H9 (cell line): ENCODE measurements around the gene SNX18. TPM values are rescaled to one million over a fixed set of nuclear protein-coding genes. Genes with fewer than 3 reads are reported as not detected.

Experiments
- DNase-seq: peaks from one replicate; pipeline ENCODE4 v3.0.0-alpha.2; 2017
- H2AFZ ChIP-seq: one replicate; pipeline ENCODE4 v1.6.1; 2013; ENCODE audit warnings: mild to moderate bottlenecking, low read length, control low read depth, moderate library complexity
- H2AK5ac ChIP-seq: 2 replicates; pipeline ENCODE4 v1.6.1; 2013; ENCODE audit warnings: low read length, control low read depth, mixed read lengths; ENCODE audit not compliant: insufficient read length
- H2BK120ac ChIP-seq: one replicate; pipeline ENCODE4 v1.6.1; 2013; ENCODE audit warnings: low read depth, mild to moderate bottlenecking, low read length, control low read depth, inconsistent platforms; ENCODE audit not compliant: poor library complexity, severe bottlenecking
- H2BK12ac ChIP-seq: 2 replicates; pipeline ENCODE4 v1.6.1; 2013; ENCODE audit warnings: low read length, control low read depth, mixed read lengths, low read depth; ENCODE audit not compliant: insufficient read length
- H2BK15ac ChIP-seq: 2 replicates; pipeline ENCODE4 v1.6.1; 2013; ENCODE audit warnings: low read depth, low read length, control low read depth
- H2BK20ac ChIP-seq: one replicate; pipeline ENCODE4 v1.6.1; 2013; ENCODE audit warnings: low read depth, mild to moderate bottlenecking, low read length, control low read depth, inconsistent platforms; ENCODE audit not compliant: poor library complexity, severe bottlenecking
- H2BK5ac ChIP-seq: 2 replicates; pipeline ENCODE4 v1.6.1; 2013; ENCODE audit warnings: low read length, control low read depth, mixed read lengths; ENCODE audit not compliant: insufficient read length
- H3K14ac ChIP-seq: 2 replicates; pipeline ENCODE4 v1.6.1; 2013; ENCODE audit warnings: low read length, control low read depth; ENCODE audit not compliant: insufficient read depth
- H3K18ac ChIP-seq: 2 replicates; pipeline ENCODE4 v1.6.1; 2013; ENCODE audit warnings: low read depth, mild to moderate bottlenecking, mixed read lengths, low read length, control low read depth; ENCODE audit not compliant: insufficient read length
- H3K23ac ChIP-seq: 2 replicates; pipeline ENCODE4 v1.6.1; 2013; ENCODE audit warnings: low read length, control low read depth, mixed read lengths, low read depth; ENCODE audit not compliant: insufficient read length
- H3K23me2 ChIP-seq: 2 replicates; pipeline ENCODE4 v1.6.1; 2013; ENCODE audit warnings: low read depth, mild to moderate bottlenecking, mixed read lengths, low read length, control low read depth; ENCODE audit not compliant: insufficient read length, poor library complexity, severe bottlenecking
- H3K27ac ChIP-seq: 2 replicates; pipeline ENCODE4 v1.5.1; 2013; ENCODE audit warnings: low read length, control low read depth, mixed read lengths, low read depth; ENCODE audit not compliant: insufficient read length
- H3K27me3 ChIP-seq: 2 replicates; pipeline ENCODE4 v1.6.1; 2013; ENCODE audit warnings: low read length, control low read depth, inconsistent platforms; ENCODE audit not compliant: insufficient read depth
- H3K4ac ChIP-seq: 2 replicates; pipeline ENCODE4 v1.6.1; 2013; ENCODE audit warnings: low read depth, mild to moderate bottlenecking, control low read depth, inconsistent platforms, low read length, moderate library complexity
- H3K4me1 ChIP-seq: 2 replicates; pipeline ENCODE4 v1.6.1; 2013; ENCODE audit warnings: low read length, control low read depth, inconsistent platforms; ENCODE audit not compliant: insufficient read depth
- H3K4me2 ChIP-seq: 2 replicates; pipeline ENCODE4 v1.6.1; 2013; ENCODE audit warnings: low read length, control low read depth, mixed read lengths; ENCODE audit not compliant: insufficient read length, insufficient read depth
- H3K56ac ChIP-seq: 2 replicates; pipeline ENCODE4 v1.6.1; 2013; ENCODE audit warnings: low read depth, mild to moderate bottlenecking, mixed read lengths, low read length, control low read depth; ENCODE audit not compliant: insufficient read length
- H3K79me1 ChIP-seq: 2 replicates; pipeline ENCODE4 v1.6.1; 2013; ENCODE audit warnings: low read depth, mild to moderate bottlenecking, moderate library complexity, low read length, control low read depth, inconsistent platforms; ENCODE audit not compliant: insufficient read depth, poor library complexity, severe bottlenecking
- H3K79me2 ChIP-seq: 2 replicates; pipeline ENCODE4 v1.6.1; 2013; ENCODE audit warnings: low read length, control low read depth, inconsistent platforms; ENCODE audit not compliant: insufficient read depth
- H3K9ac ChIP-seq: 2 replicates; pipeline ENCODE4 v1.6.1; 2013; ENCODE audit warnings: low read length, control low read depth, mixed read lengths; ENCODE audit not compliant: insufficient read length; ENCODE audit errors: extremely low read depth
- H3K9me3 ChIP-seq: one replicate; pipeline ENCODE4 v1.6.1; 2013; ENCODE audit warnings: low read depth, low read length, inconsistent platforms; ENCODE audit not compliant: control insufficient read depth
- H3T11ph ChIP-seq: one replicate; pipeline ENCODE4 v1.6.1; 2013; ENCODE audit warnings: mild to moderate bottlenecking, low read length, control low read depth, inconsistent platforms
- H4K20me1 ChIP-seq: one replicate; pipeline ENCODE4 v1.6.1; 2013; ENCODE audit not compliant: control insufficient read depth, insufficient read length, insufficient read depth
- H4K5ac ChIP-seq: 2 replicates; pipeline ENCODE4 v1.6.1; 2013; ENCODE audit warnings: low read depth, mild to moderate bottlenecking, mixed read lengths, low read length, control low read depth; ENCODE audit not compliant: insufficient read length
- H4K8ac ChIP-seq: replicated peaks from 2 replicates; pipeline ENCODE4 v1.6.1; 2013; ENCODE audit warnings: low read length, control low read depth, mixed read lengths, low read depth; ENCODE audit not compliant: insufficient read length
- H4K91ac ChIP-seq: 2 replicates; pipeline ENCODE4 v1.6.1; 2013; ENCODE audit warnings: low read depth, mild to moderate bottlenecking, moderate library complexity, mixed read lengths, low read length, control low read depth; ENCODE audit not compliant: insufficient read length
- H3K27ac Mint-ChIP-seq, 3 experiments: 2 replicates in 2 of 3; 3 replicates in 1 of 3; pipeline ENCODE4 v1.8.0; 2020 to 2021; ENCODE audit warnings: mixed read lengths in 3 of 3, mild to moderate bottlenecking in 1 of 3, moderate library complexity in 1 of 3
- H3K27me3 Mint-ChIP-seq: 2 replicates; pipeline ENCODE4 v1.8.0; 2021; ENCODE audit warnings: low read depth, mild to moderate bottlenecking, moderate library complexity, mixed read lengths
- H3K36me3 Mint-ChIP-seq, 3 experiments: 2 replicates in 2 of 3; 3 replicates in 1 of 3; pipeline ENCODE4 v1.8.0; 2020 to 2021; ENCODE audit warnings: low read depth in 3 of 3, mixed read lengths in 3 of 3; ENCODE audit not compliant: insufficient read depth in 1 of 3
- H3K4me1 Mint-ChIP-seq, 2 experiments: 2 replicates each; pipeline ENCODE4 v1.8.0; 2020; ENCODE audit warnings: mixed read lengths in 2 of 2
- H3K4me3 Mint-ChIP-seq, 2 experiments: 2 replicates in 1 of 2; 3 replicates in 1 of 2; pipeline ENCODE4 v1.8.0; 2020 to 2021; ENCODE audit warnings: mild to moderate bottlenecking in 2 of 2, mixed read lengths in 2 of 2, moderate library complexity in 1 of 2
- H3K9me3 Mint-ChIP-seq, 2 experiments: 2 replicates in 1 of 2; 3 replicates in 1 of 2; pipeline ENCODE4 v1.8.0; 2020; ENCODE audit warnings: mild to moderate bottlenecking in 2 of 2, mixed read lengths in 2 of 2, moderate library complexity in 1 of 2
- whole genome bisulfite sequencing: extraction: QIAGEN DNeasy Blood & Tissue Kit; methylation state at CpG from one replicate; pipeline ENCODE4 v1.1.7; 2013; ENCODE audit warnings: missing lambda C conversion rate, low lambda C conversion rate, mixed read lengths; ENCODE audit not compliant: insufficient read length; ENCODE audit errors: extremely low coverage; 5-methylcytosine and 5-hydroxymethylcytosine counted together
- total RNA-seq: library from RNA; stranded (reverse); gene quantifications from 2 replicates; pipeline ENCODE4 v1.2.1, GENCODE V29; 2021
- TF ChIP-seq, protein P1 (sequence below): fragments of 200-600 bp; sonication (generic); conservative IDR thresholded peaks from 3 replicates; pipeline ENCODE4 v1.8.0; 2021; ENCODE audit warnings: antibody characterized with exemption, mild to moderate bottlenecking

The SNX18 gene
- total RNA-seq, 1 experiment from 2014 or later: 17.2 TPM

DNA sequence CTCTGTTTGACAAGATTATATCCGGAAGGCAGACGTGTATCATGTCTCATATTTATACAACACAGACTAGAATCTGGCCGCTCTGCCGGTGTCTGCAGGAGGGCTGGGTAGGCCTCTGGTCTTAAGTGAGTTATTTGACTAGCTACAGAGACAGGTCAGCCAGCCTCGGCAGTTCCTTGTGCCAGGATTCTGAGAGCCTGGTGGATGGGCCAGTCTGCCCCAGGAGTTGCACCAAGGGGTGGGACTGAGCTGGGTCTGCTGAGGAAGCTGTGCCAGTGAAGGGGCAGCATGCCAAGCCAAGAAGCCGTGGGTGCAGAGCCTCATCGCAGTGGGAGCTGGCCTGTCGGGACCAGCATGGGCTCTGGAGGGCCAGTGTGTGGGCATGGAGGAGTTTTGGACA is 7.1 kb downstream of the SNX18 start:
- Mint-ChIP-seq H3K4me1 (peaks cover 31 to 32% of the 10 kb centered on the region in 2 experiments), H3K9me3 (no peaks in the 10 kb centered on the region), H3K4me3 (no peak overlapping the region), H3K27me3 (no peaks in the 10 kb centered on the region), H3K27ac (no peak overlapping the region), H3K36me3 (peaks cover 0 to 1% (median under 1%) of the 10 kb centered on the region in 3 experiments; a peak in 4 of 7 replicates)
- H3K23me2 ChIP-seq: no peaks in the 10 kb centered on the region
- peaks cover 3% of the 10 kb centered on the region for H3K79me1 ChIP-seq
- H4K91ac ChIP-seq: no peak overlapping the region
- TF ChIP-seq, protein P1, sequence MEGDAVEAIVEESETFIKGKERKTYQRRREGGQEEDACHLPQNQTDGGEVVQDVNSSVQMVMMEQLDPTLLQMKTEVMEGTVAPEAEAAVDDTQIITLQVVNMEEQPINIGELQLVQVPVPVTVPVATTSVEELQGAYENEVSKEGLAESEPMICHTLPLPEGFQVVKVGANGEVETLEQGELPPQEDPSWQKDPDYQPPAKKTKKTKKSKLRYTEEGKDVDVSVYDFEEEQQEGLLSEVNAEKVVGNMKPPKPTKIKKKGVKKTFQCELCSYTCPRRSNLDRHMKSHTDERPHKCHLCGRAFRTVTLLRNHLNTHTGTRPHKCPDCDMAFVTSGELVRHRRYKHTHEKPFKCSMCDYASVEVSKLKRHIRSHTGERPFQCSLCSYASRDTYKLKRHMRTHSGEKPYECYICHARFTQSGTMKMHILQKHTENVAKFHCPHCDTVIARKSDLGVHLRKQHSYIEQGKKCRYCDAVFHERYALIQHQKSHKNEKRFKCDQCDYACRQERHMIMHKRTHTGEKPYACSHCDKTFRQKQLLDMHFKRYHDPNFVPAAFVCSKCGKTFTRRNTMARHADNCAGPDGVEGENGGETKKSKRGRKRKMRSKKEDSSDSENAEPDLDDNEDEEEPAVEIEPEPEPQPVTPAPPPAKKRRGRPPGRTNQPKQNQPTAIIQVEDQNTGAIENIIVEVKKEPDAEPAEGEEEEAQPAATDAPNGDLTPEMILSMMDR: no peak
- H2BK120ac ChIP-seq: no peak overlapping the region
- no peaks in the 10 kb centered on the region for H4K20me1 ChIP-seq
- H2BK12ac ChIP-seq: no peak overlapping the region
- H2BK5ac ChIP-seq: no peak overlapping the region
- H2AFZ ChIP-seq: no peak overlapping the region
- H2BK15ac ChIP-seq: no peak overlapping the region
- H4K8ac ChIP-seq: no peak overlapping the region
- no peak for DNase-seq
- H3K4me2 ChIP-seq: no peak overlapping the region
- H3K23ac ChIP-seq: no peak overlapping the region
- no peak overlapping the region for H3K4ac ChIP-seq
- no peak overlapping the region for H4K5ac ChIP-seq
- H3K14ac ChIP-seq: no peak overlapping the region
- no peak overlapping the region for H3K27ac ChIP-seq
- H3K56ac ChIP-seq: no peak overlapping the region
- no peak overlapping the region for H3K9ac ChIP-seq
- no peak overlapping the region for H2BK20ac ChIP-seq
- WGBS: no CpG with 5 or more reads among the region's 8 CpGs
- H3K9me3 ChIP-seq: no peaks in the 10 kb centered on the region
- H3K79me2 ChIP-seq: peaks cover 11% of the 10 kb centered on the region; the same call in 1 of the 2 replicates
- H3K18ac ChIP-seq: no peak overlapping the region
- no peak overlapping the region for H2AK5ac ChIP-seq
- no peak overlapping the region for H3T11ph ChIP-seq
- no peaks in the 10 kb centered on the region for H3K27me3 ChIP-seq
- no peaks in the 10 kb centered on the region for H3K4me1 ChIP-seq
